GM18517 (cell line): Measurements from ENCODE around the gene PLIN1.
"Not testable (repeated sequence)": the region's sequence is repeated elsewhere in the genome, so short reads cannot be mapped to it uniquely, and the experiment has no call there.

ENCODE experiments used
- ATAC-seq: cut with Tn5 transposase; IDR thresholded peaks from one replicate; pipeline ENCODE4 v1.9.1; 2021; ENCODE audit warnings: mild to moderate bottlenecking, moderate library complexity; ENCODE audit not compliant: unreplicated experiment

PLIN1 gene

GRCh38 chr15:89679212-89679611 lies at the start of gene PLIN1:
Gene PLIN1, minus strand, starts transcription at chr15:89679367. Its CDS starts 1,878 bp downstream, at chr15:89677489.
- no peak for ATAC-seq

- ATAC-seq = no peak
These were observed 49.1 kb upstream of the PLIN1 start for GRCh38 chr15:89728254-89728653.

GRCh38 chr15:89725064-89725463 lies 45.9 kb upstream of the PLIN1 start:
- ATAC-seq = no peak

GRCh38 chr15:89724621-89725020 lies 45.5 kb upstream of the PLIN1 start:
- ATAC-seq = no peak

GRCh38 chr15:89723031-89723430 lies 43.9 kb upstream of the PLIN1 start:
- ATAC-seq = no peak

GRCh38 chr15:89714775-89715174 lies 35.6 kb upstream of the PLIN1 start:
- no peak for ATAC-seq

GRCh38 chr15:89707577-89707976 lies 28.4 kb upstream of the PLIN1 start:
- ATAC-seq = no peak

GRCh38 chr15:89704411-89704810 lies 25.2 kb upstream of the PLIN1 start:
- no peak for ATAC-seq

GRCh38 chr15:89695198-89695597 lies 16.0 kb upstream of the PLIN1 start:
- ATAC-seq = no peak

GRCh38 chr15:89693696-89694095 lies 14.5 kb upstream of the PLIN1 start:
- ATAC-seq = no peak

GRCh38 chr15:89693091-89693490 lies 13.9 kb upstream of the PLIN1 start:
- no peak for ATAC-seq

- peak; percentile 84 for ATAC-seq
These were observed 11.4 kb upstream of the PLIN1 start, which contains the start of the genes PEX11A and WDR93 for GRCh38 chr15:89690276-89691218. Gene PEX11A, minus strand, starts transcription at chr15:89690754. Its CDS starts 122 bp downstream, at chr15:89690632. Gene WDR93, plus strand, starts transcription at chr15:89690811. Its CDS starts 10,936 bp downstream, at chr15:89701747.

GRCh38 chr15:89689930-89690275 lies 10.7 kb upstream of the PLIN1 start:
- ATAC-seq = not testable (repeated sequence)

- ATAC-seq = no peak
These were observed 7.4 kb upstream of the PLIN1 start for GRCh38 chr15:89686522-89686921.

- ATAC-seq = no peak
These were observed 6.8 kb upstream of the PLIN1 start for GRCh38 chr15:89685995-89686394.

GRCh38 chr15:89681146-89681545 lies 2.0 kb upstream of the PLIN1 start:
- no peak for ATAC-seq

- no peak for ATAC-seq
These were observed 1.2 kb upstream of the PLIN1 start for GRCh38 chr15:89680282-89680873.

- no peak for ATAC-seq
These were observed 1.8 kb downstream of the PLIN1 start for GRCh38 chr15:89677381-89677780.

- ATAC-seq = no peak
These were observed 3.6 kb downstream of the PLIN1 start for GRCh38 chr15:89675606-89676005.

GRCh38 chr15:89674526-89674925 lies 4.6 kb downstream of the PLIN1 start:
- ATAC-seq = no peak

- ATAC-seq = no peak
These were observed 6.0 kb downstream of the PLIN1 start for GRCh38 chr15:89673165-89673512.
